DMS53 treated with DMSO at 0.1 percent for 48 hours (cell line): ENCODE measurements around the gene TSC2.

Experiments used
- DNase-seq: peaks from one replicate; lab custom pipeline; 2025; ENCODE audit not compliant: unreplicated experiment; lab: John Stamatoyannopoulos, UW

TSC2 gene

DNA sequence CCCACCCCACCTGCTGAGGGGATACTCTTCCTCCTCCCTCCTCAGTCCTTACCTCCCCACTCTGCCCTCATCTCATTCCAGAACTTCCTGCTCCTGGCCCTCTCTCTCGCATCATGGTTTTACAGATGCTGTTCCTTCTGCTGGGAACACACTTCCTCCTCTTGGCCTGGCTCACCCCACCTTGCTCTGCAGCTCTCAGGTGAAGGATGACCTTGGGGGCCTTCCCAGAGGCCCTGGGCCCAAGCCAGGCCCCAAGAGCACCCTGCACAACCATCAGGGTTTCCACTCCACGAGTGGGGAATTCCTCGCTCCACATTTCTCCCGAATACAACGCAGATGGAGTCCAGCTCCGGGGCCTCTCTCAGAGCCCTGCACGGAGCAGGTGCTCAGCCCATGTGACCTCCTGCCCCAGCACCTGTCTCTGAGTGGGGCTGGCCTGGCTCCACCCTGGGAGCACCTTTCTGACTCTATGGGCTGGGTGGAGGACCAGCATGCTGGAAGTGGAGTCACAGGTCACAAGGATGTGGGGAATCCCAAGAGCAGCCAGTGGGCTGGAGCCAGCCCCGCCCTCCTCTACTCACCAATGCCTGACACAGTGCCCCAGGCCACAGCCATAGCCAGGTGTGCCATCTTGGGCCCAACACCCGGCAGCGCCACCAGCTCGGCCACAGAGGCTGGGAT is 4.7 kb upstream of the TSC2 start:
- DNase-seq = peak; percentile 82

DNA sequence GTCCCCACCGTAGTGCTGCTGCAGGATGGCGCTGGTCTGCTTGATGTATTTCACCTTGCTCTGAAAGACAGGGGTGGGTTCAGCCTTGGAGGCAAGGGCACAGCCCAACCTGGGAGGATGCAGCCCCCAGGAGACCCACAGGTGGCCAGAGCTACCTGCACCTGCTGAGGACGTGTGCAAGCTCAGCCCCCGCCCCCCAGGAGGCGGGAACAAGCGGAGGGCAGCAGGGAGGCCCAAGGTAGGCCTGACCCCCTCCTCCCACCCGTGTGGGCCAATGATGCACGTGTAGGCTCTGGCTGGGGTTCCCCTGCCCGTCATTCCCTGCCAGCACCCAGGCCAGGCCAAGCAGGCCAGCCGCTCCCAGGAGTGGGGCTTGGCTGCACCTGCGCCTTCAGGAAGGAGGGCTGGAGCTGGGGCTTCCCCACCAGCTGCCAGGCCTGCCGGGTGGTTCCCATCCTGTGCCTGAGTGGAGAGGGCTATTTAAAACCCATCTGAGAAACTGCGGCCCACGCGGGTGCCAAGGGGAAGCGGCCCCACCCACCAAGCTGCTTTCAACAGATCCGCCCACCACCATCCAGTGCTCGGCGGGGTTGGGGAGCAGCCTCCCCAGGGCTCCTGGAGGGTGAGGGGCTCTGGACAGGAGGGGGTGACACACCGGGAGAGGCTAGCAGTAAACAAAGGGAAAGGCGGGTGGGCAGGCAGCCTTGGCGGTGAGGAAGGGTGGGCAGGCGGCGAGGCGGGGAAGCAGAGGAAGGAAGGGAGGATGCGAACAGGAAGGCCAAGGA is 3.9 kb upstream of the TSC2 start:
- DNase-seq = peak; percentile 57

DNA sequence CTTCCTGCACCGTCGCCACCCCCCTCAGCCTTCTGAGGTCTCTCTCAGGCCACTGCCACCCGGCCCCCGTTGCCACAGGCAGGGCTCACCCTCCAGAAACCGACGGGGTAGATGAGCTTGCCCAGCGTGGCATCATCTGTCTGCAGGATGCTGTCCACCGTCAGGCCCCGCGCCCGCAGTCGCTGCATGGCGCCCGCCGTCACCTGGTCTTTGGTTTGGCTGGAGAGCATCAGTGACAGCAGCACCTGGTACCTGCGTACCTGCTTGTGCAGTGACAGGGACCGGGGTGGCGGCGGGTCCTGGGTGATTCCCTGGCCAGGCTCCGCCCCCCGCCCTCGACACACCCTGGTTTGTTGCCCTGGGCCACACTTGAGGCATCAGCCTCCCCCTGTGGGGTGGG is 3.2 kb upstream of the TSC2 start:
- DNase-seq = peak; percentile 19

DNA sequence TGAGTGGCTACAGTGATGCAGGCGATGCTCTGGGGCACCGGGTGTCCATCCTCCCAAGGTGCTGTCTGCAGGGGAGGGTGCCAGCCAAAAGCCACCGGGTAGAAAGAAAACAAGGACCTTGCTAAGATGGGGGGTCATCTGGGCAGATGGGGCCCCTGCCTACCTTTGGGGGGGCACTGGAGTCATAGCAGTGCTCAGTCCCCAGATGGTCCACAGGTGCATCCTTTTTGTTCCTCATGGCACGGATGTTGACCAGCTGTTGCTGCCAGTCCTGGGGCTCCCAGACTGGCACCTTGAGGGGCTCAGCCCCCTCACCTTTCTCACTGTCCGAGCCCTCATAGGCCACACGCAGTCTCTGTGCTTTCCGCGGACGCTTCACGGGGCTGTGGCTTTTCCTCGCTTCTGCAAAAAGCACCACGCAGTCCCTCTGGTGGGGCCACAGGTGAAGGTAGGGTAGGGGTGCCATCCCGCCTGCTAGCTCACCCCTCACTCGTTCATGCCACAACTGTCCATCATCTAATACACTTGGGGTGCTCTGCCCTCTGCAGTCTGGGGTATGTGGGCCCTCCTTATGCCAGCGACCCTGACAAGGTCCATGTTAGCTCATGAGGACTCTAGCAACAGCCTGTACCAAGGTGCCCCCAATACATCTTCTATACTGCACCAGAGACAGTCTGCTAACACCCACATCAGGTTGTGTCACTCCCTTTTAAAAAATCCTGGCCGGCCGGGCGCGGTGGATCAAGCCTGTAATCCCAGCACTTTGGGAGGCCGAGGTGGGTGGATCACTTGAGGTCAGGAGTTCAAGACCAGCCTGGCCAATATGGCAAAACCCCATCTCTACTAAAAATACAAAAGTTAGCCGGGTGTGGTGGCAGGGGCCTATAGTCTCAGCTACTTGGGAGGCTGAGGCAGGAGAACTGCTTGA is 1.6 kb upstream of the TSC2 start:
- DNase-seq = no peak

DNA sequence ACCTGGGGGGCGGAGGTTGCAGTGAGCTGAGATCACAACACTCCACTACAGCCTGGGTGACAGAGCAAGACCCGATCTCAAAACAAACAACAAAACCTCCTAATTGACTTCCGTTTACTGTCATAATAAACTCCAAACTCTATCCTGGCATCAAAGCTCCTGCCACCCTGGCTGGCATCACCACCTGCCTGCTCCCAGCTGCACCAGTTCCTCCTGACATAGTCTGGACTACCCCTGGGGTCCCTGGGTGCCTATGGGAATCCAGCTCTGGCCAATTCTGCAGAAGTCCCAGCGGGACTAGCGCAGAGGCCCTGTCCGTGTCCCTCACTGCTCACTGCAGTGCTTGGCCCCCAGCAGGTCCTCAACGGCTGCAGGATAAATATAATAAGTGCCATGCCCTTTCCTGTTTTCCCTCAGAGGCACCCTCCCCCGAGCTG is 874 bp upstream of the TSC2 start:
- DNase-seq = no peak

DNA sequence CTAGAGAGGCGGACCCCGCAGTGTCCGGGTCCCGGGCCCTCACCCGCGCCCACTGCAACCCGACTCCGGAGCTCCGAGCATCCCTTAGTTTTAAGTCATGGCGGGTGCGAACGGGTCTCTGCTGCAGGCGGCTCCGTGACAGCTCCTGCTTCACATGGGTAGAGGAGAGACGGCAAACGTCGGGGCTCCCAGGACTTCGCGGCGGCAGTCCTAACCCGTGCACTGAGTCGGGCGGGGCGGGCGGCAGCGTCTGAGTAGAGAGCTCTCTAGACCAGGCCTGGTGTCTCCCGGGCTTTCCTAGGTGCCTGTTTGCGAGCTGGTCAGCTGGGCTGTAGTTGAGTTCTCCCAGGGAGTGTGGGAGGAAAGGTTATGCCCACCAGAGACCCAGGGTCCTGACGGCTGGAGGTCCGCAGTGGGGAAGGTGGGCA is 345 bp downstream of the TSC2 start:
- DNase-seq = no peak

DNA sequence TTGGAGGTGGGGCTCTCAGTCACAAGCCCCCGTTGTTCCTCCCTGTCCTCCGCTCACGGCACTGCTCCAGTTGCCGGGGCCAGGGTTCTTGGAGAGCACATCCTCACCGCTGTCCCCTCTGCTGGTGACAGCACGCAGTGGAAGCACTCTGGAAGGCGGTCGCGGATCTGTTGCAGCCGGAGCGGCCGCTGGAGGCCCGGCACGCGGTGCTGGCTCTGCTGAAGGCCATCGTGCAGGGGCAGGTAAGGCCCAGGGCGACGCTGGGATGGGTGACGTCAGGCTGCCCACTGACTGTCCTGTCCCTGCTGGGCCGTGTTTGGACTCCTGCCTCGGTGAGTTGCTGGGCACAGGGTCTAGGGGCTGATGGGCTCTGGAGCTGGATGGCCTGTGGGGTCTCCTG is 5.4 kb downstream of the TSC2 start:
- DNase-seq = no peak

DNA sequence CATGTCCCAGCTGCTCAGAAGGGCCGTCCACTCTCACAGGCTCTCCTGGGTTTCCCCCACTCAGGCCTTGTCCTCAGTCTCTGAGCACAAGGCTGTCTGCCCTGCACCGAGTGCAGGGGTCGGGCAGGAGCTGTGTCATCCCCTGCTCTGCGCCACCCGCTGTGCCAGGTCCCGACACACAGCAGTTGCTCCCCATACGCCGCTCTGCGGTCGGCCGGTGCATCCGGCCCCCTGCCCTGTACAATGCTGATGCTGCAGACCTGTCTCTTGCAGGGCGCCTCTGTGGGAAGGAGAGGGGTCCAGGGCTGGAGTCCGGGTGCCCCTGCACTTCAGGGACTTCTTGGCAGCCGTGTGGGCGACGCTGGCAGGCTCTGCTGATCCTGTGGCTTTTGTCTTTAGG is 6.1 kb downstream of the TSC2 start:
- no peak for DNase-seq

DNA sequence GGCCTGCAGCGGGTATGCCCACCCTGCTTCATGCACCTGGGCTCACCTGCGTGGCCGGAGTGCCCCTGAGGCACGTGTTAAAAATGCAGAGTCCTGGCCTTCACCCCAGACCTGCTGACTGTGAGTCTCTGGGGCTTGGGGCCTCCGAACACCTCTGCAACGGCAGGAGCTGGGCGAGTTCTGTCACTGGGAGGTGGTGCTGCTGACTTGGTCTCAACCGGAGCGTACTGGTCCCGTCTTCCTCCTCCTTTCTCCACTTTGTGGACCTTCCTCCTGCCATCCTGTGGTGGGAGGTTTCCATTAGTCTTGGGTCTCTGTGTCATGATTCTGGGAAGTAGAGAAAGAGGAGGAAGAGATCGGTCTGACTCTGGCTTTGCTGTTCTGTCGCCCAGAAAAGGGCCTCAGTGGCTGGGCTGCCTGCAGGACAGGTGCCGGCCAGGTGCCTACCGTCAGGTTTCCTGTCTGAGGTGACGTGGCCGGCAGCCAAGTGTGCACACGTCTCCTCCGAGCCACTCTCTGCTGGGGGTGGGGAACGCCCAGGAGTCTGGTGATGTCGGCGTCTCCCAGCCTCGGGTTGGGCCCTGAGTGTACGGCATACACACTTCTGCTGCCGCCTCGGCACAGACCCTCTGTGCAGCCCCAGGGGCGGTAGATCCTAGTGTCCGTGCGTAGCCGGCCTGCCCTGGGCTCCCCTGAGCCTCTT is 6.9 kb downstream of the TSC2 start:
- DNase-seq = peak; percentile 75

DNA sequence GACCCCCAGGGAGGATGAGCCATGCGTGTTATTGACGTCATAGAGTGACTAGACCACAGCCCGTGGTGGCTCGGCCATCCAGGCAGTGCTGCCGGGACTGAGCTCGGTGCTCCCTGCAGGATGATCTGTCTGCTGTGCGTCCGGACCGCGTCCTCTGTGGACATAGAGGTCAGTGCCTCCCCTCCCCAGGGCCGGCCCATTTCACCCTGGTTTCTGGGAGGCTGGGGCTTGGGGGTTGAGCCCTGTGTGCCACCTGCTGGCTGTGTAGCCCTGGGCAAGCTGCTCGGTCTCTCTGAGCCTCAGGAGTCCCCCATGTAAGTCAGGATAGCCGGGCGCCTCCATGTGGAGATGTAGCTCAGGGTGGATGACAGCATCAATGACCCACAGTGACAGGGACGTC is 8.3 kb downstream of the TSC2 start:
- DNase-seq = no peak

DNA sequence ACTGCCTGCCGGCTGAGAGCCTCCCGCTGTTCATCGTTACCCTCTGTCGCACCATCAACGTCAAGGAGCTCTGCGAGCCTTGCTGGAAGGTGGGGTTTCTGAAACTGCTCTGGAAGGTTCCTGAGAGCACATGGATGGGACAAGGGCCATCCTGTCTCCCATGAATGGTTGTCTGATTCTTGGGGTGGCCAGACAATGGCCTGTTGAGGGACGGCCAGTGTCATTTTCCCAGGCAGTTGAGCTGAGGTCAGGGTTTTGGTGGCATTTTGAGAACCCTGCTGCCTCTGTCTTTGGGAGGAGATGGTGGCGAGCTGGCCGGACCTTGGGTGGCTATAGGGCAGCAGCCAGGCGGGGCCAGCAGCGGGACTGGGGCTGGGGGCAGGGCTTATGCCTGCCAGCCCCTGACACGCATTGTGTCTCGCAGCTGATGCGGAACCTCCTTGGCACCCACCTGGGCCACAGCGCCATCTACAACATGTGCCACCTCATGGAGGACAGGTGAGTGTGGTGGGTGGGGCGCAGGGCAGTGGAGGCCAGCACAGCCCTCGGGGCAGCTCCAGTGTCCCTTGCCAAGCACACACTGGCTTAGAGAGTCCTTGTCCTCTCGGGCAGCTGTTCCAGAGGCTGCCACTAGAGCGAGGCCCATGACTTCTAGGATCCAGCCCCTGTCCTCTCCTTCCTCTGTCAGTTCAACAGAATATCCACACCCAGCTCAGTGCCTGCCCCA is 9.1 kb downstream of the TSC2 start:
- no peak for DNase-seq

DNA sequence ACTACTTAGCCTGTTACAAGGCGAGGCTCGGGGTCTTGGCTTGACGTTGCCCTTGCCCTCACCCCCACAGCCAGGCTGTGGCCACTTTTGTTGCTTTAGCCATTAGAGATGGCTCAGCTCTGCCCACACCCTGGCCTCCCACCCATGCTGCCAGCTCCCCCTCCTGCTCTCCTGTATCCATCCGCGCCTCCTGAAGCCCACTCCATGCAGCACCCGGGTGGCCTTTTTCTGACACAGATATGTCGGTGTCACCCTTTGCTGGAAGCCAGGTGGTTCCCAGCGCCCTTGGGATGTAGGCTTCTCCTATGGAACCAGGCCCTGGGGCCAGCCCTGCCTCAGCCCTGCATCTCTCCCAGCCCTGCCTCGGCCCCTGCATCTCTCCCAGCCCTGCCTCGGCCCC is 9.7 kb downstream of the TSC2 start:
- no peak for DNase-seq

DNA sequence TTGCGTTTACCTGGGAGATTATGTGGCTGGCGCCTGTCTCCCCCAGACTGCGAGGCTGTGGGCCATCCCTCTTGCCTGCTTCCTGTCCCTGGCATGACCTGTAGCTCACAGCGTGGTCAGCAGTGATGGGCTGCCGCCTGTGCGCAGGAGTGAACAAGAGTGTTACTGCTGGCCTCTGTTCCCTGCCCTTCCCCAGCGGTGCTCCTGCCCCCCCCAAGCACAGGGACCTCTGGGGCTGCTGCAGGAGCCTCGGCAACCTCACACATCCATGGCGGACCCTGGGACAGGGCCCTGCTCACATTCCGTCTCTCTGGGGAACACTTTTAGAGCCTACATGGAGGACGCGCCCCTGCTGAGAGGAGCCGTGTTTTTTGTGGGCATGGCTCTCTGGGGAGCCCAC is 10.6 kb downstream of the TSC2 start:
- no peak for DNase-seq

DNA sequence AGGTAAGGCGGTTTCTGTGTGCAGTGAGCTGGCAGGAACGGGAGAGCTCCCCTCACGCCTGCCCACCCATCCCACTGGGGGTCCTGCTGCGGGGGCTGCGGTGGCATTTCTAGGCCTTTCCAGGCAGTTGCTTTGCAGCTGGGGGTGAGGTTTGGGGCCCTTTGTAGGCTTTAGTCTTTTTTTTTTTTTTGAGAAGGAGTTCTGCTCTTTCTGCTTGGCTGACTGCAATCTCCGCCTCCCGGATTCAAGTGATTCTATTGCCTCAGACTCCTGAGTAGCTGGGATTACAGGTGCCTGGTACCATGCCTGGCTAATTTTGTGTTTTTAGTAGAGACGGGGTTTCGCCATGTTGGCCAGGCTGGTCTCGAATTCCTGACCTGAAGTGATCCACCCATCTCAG is 11.1 kb downstream of the TSC2 start:
- DNase-seq = no peak

DNA sequence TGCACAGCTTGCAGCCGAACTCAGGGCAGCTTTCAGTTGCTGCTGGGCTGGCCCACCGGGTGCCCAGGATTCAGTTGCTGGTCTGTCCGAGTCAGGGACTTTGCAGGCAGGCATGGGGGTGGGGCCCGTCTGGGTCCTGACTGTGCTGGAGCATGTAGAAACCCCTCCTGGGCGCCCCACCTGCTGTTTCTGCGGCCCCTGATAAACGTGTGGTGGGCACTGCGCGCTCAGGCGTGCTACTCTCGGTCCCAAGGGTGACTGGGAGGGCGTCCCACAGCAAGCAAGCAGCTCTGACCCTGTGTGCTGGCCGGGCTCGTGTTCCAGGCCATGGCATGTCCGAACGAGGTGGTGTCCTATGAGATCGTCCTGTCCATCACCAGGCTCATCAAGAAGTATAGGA is 12.6 kb downstream of the TSC2 start:
- no peak for DNase-seq

DNA sequence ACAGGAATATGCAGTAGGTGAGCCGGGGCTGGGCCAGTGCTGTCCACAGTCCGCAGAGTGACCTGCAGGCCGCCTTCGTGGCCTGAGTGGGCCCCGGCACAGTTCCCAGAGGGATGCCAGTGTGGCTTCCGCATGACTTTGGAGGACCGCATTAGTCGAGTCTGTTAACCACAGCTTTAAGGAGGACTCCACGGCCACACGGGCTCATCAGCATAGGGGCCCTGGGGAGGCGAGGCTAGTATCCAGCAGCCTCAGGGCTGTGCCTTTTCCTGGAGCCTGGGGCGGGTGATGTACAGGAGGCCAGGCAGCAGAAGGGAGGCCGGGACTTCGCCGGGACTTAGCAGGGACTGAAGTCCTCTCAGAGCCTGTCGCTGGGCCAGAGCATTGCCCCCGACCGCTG is 13.2 kb downstream of the TSC2 start:
- DNase-seq = no peak

DNA sequence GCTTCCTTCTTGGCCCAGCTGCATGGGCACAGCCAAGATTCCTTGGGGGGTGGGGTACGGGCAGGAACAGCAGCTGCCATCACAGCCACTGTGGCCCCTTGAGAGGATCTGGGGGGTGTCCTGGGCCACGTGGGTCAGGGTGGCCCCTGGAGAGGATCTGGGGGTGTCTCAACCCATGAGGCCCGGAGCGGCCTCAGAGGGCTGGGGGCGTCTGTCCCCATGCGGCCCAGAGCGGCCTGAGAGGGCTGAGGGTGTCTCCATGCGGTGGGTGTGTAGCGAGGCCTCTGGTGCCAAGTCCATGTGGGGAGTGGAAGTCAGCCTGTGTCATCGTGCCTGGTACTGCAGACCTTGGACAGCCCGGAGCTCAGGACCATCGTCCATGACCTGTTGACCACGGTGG is 13.7 kb downstream of the TSC2 start:
- no peak for DNase-seq

DNA sequence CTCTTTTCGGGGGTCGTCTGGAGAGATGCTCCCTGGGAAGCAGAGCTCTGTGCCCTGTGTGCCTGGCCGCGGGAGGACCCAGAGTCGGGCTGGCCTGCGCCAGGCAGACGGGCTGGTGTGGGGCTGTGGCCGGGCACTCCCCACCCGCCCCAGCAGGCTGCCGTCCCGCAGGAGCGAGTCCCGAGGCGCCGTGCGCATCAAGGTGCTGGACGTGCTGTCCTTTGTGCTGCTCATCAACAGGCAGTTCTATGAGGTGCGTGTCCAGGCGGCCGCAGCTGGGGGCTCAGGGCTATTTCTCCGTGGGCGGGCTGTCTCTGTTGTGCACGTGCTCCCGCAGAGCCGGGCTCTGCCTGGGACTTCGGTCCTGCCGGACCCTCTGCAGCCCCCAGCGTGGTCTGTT is 15.0 kb downstream of the TSC2 start:
- DNase-seq = no peak

DNA sequence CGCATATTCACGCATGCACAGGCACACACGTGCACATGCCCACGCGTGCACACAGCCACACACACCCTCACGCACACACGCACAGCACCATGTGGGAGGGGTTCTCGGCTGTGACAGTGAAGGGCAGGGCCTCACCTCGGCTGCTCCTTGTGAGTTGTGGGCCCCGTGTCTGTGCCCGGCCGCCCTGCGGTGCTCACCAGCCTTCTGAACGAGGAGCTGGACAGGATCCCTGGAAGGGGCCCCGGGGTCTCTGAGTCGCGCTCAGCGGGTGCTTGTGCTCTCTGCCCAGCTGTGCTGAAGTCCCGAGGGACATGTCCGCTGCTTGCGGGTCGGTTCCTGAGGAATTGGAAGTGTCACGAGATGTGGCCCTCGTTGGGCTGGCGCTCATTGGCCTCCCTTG is 16.1 kb downstream of the TSC2 start:
- no peak for DNase-seq

DNA sequence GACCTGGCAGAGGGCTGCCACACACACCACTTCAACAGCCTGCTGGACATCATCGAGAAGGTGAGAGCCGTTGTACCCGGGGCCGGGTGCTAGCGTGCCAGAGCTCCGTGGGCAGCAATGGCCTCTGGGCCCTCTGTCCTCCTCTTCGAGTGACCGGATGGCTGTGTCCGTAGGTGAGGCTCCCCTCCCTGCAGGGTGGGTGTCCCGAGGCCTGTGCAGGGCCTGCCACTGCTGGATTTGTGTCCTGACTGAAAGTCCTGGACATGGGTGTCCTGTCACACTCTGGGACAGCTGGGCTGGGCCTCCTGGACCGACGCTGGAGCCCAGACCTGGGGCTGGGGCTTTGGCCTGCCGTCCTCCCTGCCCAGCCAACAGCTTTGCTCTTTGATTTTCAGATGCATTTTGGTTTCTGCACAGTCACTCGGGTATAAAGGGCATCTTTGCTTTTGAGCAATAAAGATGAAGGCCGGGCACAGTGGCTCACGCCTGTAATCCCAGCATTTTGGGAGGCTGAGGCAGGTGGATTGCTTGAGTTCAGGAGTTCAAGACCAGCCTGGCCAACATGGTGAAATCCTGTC is 16.7 kb downstream of the TSC2 start:
- DNase-seq = no peak
